Measurements from ENCODE around the gene EXD1. TPM values are rescaled to one million over a fixed set of nuclear protein-coding genes. Genes with fewer than 3 reads are reported as not detected.
A peak's percentile ranks its signal among the peaks of the same experiment; 100 is the strongest.

EXD1 gene
- total and polyA plus RNA-seq, 9 of the 15 experiments (the other 6 are each of a cell fraction or from before 2014, with no cell fraction given): not detected

GRCh38 chr15:41230650-41231421 is at the start of gene EXD1, which contains the start of gene CHP1 (continued):
- TF ChIP-seq ZNF398 (CRISPR knock-in tag; IDR thresholded peaks at IDR 0.05) (no peak), ARID3B (CRISPR knock-in tag; IDR thresholded peaks at IDR 0.05; ENCODE audit: borderline replicate concordance) (no peak), ZNF592 (IDR thresholded peaks at IDR 0.05) (peak; percentile 92), ETS2 (tag; IDR thresholded peaks at IDR 0.05; ENCODE audit: borderline replicate concordance, poor library complexity, severe bottlenecking) (no peak), ZNF609 (CRISPR knock-in tag; IDR thresholded peaks at IDR 0.05; ENCODE audit: borderline replicate concordance) (peak; percentile 95; the same call in 1 of the 2 replicates), XRCC4 (IDR thresholded peaks at IDR 0.05; ENCODE audit: extremely low read depth, insufficient read depth, insufficient read length) (no peak), NFIC (IDR thresholded peaks at IDR 0.05) (peak; percentile 85), U2AF2 (optimal IDR thresholded peaks at IDR 0.05; ENCODE audit: low read depth, low read length) (no peak), SRSF7 (optimal IDR thresholded peaks at IDR 0.05; ENCODE audit: low read depth, low read length) (no peak), ZNF561 (CRISPR knock-in tag; conservative IDR thresholded peaks at IDR 0.05) (no peak), PHF20 (IDR thresholded peaks at IDR 0.05; ENCODE audit: partially characterized antibody) (peak; percentile 66)
- TF ChIP-seq, protein P1, sequence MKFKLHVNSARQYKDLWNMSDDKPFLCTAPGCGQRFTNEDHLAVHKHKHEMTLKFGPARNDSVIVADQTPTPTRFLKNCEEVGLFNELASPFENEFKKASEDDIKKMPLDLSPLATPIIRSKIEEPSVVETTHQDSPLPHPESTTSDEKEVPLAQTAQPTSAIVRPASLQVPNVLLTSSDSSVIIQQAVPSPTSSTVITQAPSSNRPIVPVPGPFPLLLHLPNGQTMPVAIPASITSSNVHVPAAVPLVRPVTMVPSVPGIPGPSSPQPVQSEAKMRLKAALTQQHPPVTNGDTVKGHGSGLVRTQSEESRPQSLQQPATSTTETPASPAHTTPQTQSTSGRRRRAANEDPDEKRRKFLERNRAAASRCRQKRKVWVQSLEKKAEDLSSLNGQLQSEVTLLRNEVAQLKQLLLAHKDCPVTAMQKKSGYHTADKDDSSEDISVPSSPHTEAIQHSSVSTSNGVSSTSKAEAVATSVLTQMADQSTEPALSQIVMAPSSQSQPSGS (CRISPR knock-in tag; IDR thresholded peaks at IDR 0.05): no peak

Data from K562 (cell line).